Panc1 (cell line): ENCODE measurements around the gene KCTD15. TPM values are rescaled to one million over a fixed set of nuclear protein-coding genes. Genes with fewer than 3 reads are reported as not detected.

Experiments
- ATAC-seq: fragments of 200-7000 bp; cut with Tn5 transposase; 2 replicates; pipeline ENCODE4 v1.9.1; 2020; ENCODE audit warnings: mild to moderate bottlenecking, moderate library complexity
- BruUV-seq: library from RNA; stranded (reverse); fragments of 400-500 nt; replicated peaks from 2 replicates; lab custom pipeline; 2021; lab: Mats Ljungman, UMichigan
- CTCF ChIA-PET: fragments of 300-600 bp; sonication (Branson Sonifier 250); formaldehyde crosslinking; loops from one replicate; lab custom pipeline; 2022; ENCODE audit warnings: antibody characterized with exemption; lab: Charles Lee
- POLR2A ChIA-PET: fragments of 300-600 bp; sonication (Branson Sonifier 250); formaldehyde crosslinking; loops from one replicate; lab custom pipeline; 2022; ENCODE audit warnings: antibody characterized with exemption; lab: Charles Lee
- DNase-seq: peaks from one replicate; pipeline ENCODE4 v3.0.0-alpha.2; 2010; ENCODE audit warnings: low read depth, low spot score
- H3K27ac ChIP-seq: 2 replicates; pipeline ENCODE4 v1.5.1; 2011; ENCODE audit warnings: mild to moderate bottlenecking, low read length, inconsistent platforms
- H3K27me3 ChIP-seq: fragments of 200-500 bp; sonication (Bioruptor generic); 2 replicates; pipeline ENCODE4 v1.6.0; 2014; ENCODE audit warnings: low read length, inconsistent platforms; ENCODE audit not compliant: control insufficient read depth, insufficient read depth
- H3K36me3 ChIP-seq: fragments of 200-500 bp; sonication (Bioruptor generic); 2 replicates; pipeline ENCODE4 v1.5.1; 2014; ENCODE audit warnings: inconsistent platforms, mild to moderate bottlenecking, low read length, moderate library complexity; ENCODE audit not compliant: control insufficient read depth, insufficient read depth
- H3K4me1 ChIP-seq: 2 replicates; pipeline ENCODE4 v1.5.1; 2011; ENCODE audit warnings: inconsistent platforms, mild to moderate bottlenecking, low read length, moderate library complexity; ENCODE audit not compliant: control insufficient read depth, insufficient read depth
- H3K4me3 ChIP-seq, 2 experiments: 2 replicates each; pipeline ENCODE4 v1.5.1; 2011 to 2012; ENCODE audit warnings: low read depth in 2 of 2, low read length in 2 of 2, mild to moderate bottlenecking in 2 of 2, inconsistent platforms in 1 of 2, moderate library complexity in 1 of 2
- H3K9me3 ChIP-seq: fragments of 200-500 bp; sonication (Bioruptor generic); 2 replicates; pipeline ENCODE4 v1.5.1; 2014; ENCODE audit warnings: low read depth, mild to moderate bottlenecking, inconsistent platforms, low read length, moderate library complexity; ENCODE audit not compliant: control insufficient read depth, insufficient read depth
- POLR2AphosphoS5 ChIP-seq: IDR thresholded peaks from 2 replicates; pipeline ENCODE4 v1.6.1; 2012; ENCODE audit warnings: mild to moderate bottlenecking, low read depth, low read length, moderate library complexity
- SIN3A ChIP-seq: IDR thresholded peaks from 2 replicates; pipeline ENCODE4 v1.6.1; 2012; ENCODE audit warnings: low read depth, mild to moderate bottlenecking, low read length, moderate library complexity, borderline replicate concordance; ENCODE audit not compliant: insufficient read depth
- TCF7L2 ChIP-seq: IDR thresholded peaks from 2 replicates; pipeline ENCODE4 v1.6.1; 2011; ENCODE audit warnings: mild to moderate bottlenecking, low read depth, low read length, inconsistent platforms
- in situ Hi-C: cut with HindIII; loops from 2 replicates; pipeline ENCODE4 v1.10.0; 2016; ENCODE audit warnings: low sequenced_read_pairs, low pct_unique_long_range_greater_than_20kb
- intact Hi-C: fragments of 100-400 bp; cut with micrococcal nuclease; formaldehyde crosslinking; loops from one replicate; pipeline ENCODE4 v1.10.0; 2022; ENCODE audit not compliant: unreplicated experiment
- total RNA-seq: library from RNA; stranded (reverse); gene quantifications from one replicate; pipeline ENCODE4 v1.2.1, GENCODE V29; 2021; ENCODE audit not compliant: unreplicated experiment
- TF ChIP-seq, protein P1 (sequence below): fragments of 450-650 bp; IDR thresholded peaks from 2 replicates; pipeline ENCODE4 v1.5.1; 2017; ENCODE audit warnings: mild to moderate bottlenecking
- TF ChIP-seq, protein P2 (sequence below), 2 experiments: IDR thresholded peaks; 2 replicates each; pipeline ENCODE4 v1.6.1; 2011 to 2012; ENCODE audit warnings: low read depth in 2 of 2, control low read depth in 1 of 2, low read length in 1 of 2, mild to moderate bottlenecking in 1 of 2, moderate library complexity in 1 of 2; ENCODE audit not compliant: insufficient read depth in 1 of 2

KCTD15 gene
- total RNA-seq, 1 experiment from 2014 or later = 27.8 TPM

DNA sequence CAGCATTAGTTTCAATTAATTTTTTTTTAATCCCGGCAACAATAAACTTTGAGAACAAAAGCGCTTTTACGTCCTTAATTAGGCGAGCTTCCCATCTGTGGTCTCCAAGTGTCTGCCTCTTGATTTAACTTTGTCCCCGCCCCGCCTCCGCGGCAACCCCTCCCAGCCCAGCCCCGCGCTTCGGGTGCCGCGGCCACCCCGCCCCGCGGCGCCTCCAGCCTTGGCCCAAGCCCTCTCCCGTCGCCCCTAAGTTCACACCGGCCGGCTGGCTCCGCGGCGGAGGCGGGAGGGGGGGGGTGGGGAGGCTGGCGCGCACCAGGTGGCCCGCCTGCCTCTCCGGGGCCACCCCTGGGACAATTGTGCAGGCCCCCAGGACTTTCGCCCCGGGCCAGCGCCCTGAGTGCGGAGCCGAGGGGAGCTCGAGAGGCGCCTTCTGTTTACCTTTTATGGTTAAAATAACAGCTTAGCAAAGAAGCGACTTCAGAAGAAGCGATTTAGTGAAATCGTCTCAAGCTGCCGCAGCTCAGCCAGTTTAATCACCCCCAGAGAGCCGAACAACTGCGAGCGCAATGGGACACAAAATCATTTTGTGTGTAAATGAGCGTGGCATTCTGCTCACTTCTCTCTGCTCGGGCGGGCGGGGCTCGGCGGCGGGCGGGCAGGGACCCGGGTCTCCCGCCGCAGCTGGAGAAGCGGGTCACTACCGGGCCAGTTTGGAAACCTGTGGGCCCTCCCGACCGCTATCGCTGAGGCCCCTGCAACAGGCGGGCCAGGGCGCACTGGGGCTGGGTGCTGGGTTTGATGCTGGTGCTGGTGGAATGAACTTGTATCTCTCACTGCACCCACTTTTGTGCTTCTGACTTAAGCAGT lies 1.4 kb downstream of the KCTD15 start:
- TF ChIP-seq SIN3A (no peak), TCF7L2 (no peak), POLR2AphosphoS5 (no peak)
- TF ChIP-seq, protein P1, sequence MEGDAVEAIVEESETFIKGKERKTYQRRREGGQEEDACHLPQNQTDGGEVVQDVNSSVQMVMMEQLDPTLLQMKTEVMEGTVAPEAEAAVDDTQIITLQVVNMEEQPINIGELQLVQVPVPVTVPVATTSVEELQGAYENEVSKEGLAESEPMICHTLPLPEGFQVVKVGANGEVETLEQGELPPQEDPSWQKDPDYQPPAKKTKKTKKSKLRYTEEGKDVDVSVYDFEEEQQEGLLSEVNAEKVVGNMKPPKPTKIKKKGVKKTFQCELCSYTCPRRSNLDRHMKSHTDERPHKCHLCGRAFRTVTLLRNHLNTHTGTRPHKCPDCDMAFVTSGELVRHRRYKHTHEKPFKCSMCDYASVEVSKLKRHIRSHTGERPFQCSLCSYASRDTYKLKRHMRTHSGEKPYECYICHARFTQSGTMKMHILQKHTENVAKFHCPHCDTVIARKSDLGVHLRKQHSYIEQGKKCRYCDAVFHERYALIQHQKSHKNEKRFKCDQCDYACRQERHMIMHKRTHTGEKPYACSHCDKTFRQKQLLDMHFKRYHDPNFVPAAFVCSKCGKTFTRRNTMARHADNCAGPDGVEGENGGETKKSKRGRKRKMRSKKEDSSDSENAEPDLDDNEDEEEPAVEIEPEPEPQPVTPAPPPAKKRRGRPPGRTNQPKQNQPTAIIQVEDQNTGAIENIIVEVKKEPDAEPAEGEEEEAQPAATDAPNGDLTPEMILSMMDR = no peak
- TF ChIP-seq, protein P2, sequence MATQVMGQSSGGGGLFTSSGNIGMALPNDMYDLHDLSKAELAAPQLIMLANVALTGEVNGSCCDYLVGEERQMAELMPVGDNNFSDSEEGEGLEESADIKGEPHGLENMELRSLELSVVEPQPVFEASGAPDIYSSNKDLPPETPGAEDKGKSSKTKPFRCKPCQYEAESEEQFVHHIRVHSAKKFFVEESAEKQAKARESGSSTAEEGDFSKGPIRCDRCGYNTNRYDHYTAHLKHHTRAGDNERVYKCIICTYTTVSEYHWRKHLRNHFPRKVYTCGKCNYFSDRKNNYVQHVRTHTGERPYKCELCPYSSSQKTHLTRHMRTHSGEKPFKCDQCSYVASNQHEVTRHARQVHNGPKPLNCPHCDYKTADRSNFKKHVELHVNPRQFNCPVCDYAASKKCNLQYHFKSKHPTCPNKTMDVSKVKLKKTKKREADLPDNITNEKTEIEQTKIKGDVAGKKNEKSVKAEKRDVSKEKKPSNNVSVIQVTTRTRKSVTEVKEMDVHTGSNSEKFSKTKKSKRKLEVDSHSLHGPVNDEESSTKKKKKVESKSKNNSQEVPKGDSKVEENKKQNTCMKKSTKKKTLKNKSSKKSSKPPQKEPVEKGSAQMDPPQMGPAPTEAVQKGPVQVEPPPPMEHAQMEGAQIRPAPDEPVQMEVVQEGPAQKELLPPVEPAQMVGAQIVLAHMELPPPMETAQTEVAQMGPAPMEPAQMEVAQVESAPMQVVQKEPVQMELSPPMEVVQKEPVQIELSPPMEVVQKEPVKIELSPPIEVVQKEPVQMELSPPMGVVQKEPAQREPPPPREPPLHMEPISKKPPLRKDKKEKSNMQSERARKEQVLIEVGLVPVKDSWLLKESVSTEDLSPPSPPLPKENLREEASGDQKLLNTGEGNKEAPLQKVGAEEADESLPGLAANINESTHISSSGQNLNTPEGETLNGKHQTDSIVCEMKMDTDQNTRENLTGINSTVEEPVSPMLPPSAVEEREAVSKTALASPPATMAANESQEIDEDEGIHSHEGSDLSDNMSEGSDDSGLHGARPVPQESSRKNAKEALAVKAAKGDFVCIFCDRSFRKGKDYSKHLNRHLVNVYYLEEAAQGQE (IDR thresholded peaks at IDR 0.05; ENCODE audit: insufficient read depth in 1 of 2, low read depth in 2 of 2, low read length in 1 of 2) = no peak
- H3K9me3 ChIP-seq = no peaks in the 10 kb centered on the region
- intact Hi-C loops = no loop called here
- ChIA-PET CTCF (interaction anchor here (0.6 kb wide), 1 partner anchor 69 kb away, joined by 3 read pairs; no protein-coding TSS in a partner anchor), POLR2A (interaction anchor here (0.7 kb wide), 1 partner anchor 303 kb away, joined by 3 read pairs; no protein-coding TSS in a partner anchor)
- no peaks in the 10 kb centered on the region for H3K27me3 ChIP-seq
- DNase-seq = no peak
- H3K4me3 ChIP-seq = peak overlapping the region; percentile 53 to 71
- in situ Hi-C loops = no loop called here
- no TSS peak for BruUV-seq
- H3K4me1 ChIP-seq = peaks cover 7% of the 10 kb centered on the region; the same call in 1 of the 2 replicates
- H3K27ac ChIP-seq = no peak overlapping the region
- H3K36me3 ChIP-seq = no peaks in the 10 kb centered on the region
- ATAC-seq = no peak

DNA sequence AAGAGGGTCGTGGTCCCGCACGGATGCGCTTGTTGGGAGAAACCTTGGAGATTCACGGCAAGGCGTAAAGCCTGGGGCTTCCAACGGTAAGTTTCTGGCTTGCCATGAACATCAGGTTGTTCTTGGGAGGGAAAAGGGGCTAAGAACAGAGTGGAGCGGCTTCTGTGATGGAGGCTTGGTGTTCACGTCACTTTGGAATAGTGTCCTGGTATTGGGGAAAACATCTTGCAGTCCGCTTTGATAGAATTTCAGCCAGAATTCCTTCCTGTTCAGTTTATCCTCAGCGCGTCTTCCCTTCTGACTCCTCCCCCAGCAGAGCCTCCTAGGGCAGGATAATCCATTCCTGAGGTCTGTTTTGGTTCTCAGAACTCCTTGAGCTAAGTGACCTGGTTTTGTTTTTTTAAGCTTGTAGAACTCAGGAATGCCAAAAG lies 2.0 kb downstream of the KCTD15 start:
- Histone ChIP-seq H3K36me3 (no peaks in the 10 kb centered on the region), H3K4me1 (peaks cover 7% of the 10 kb centered on the region; the same call in 1 of the 2 replicates), H3K27ac (no peak overlapping the region), H3K27me3 (no peaks in the 10 kb centered on the region), H3K4me3 (no peak overlapping the region), H3K9me3 (no peaks in the 10 kb centered on the region)
- TF ChIP-seq, protein P2 (IDR thresholded peaks at IDR 0.05; ENCODE audit: insufficient read depth in 1 of 2, low read depth in 2 of 2, low read length in 1 of 2) = no peak
- TF ChIP-seq, protein P1 = no peak
- DNase-seq (no peak), ATAC-seq (no peak)
- intact Hi-C loops (no loop called here), in situ Hi-C loops (no loop called here)
- POLR2A ChIA-PET = interaction anchor here (0.7 kb wide), 1 partner anchor 303 kb away, joined by 3 read pairs; no protein-coding TSS in a partner anchor
- CTCF ChIA-PET = no interaction called here
- no TSS peak for BruUV-seq
